ENCODE results near the gene BRD9.

Gene BRD9

GRCh38 chr5:878125-878524 is 14.5 kb downstream of the BRD9 start:
- DNase-seq, result no peak

- no peak for DNase-seq
Measured at GRCh38 chr5:876398-877365, 15.9 kb downstream of the BRD9 start.

- no peak for DNase-seq
Measured at GRCh38 chr5:875931-876330, 16.7 kb downstream of the BRD9 start.

- DNase-seq, result no peak
Measured at GRCh38 chr5:873328-873727, 19.3 kb downstream of the BRD9 start.

GRCh38 chr5:872301-872700 is 20.3 kb downstream of the BRD9 start:
- DNase-seq, result no peak

- DNase-seq, result no peak
Measured at GRCh38 chr5:871596-872298, 20.9 kb downstream of the BRD9 start.

GRCh38 chr5:870956-871355 is 21.6 kb downstream of the BRD9 start:
- DNase-seq, result no peak

GRCh38 chr5:868428-869135 is 24.0 kb downstream of the BRD9 start:
- DNase-seq, result no peak

GRCh38 chr5:867300-867870 is 25.2 kb downstream of the BRD9 start:
- DNase-seq, result no peak

- no peak for DNase-seq
Measured at GRCh38 chr5:865771-866170, 26.8 kb downstream of the BRD9 start.

- no peak for DNase-seq
Measured at GRCh38 chr5:865168-865521, 27.5 kb downstream of the BRD9 start.

GRCh38 chr5:864492-865167 is 28.0 kb downstream of the BRD9 start:
- no peak for DNase-seq

GRCh38 chr5:863244-863805 is 29.3 kb downstream of the BRD9 start:
- DNase-seq, result no peak

- DNase-seq, result no peak
Measured at GRCh38 chr5:862367-863243, 30.0 kb downstream of the BRD9 start.

GRCh38 chr5:861442-862366 is 30.9 kb downstream of the BRD9 start:
- DNase-seq, result no peak

- DNase-seq, result no peak
Measured at GRCh38 chr5:860506-861150, 32.0 kb downstream of the BRD9 start.

GRCh38 chr5:859798-860296 is 32.8 kb downstream of the BRD9 start:
- no peak for DNase-seq

GRCh38 chr5:859391-859790 is 33.2 kb downstream of the BRD9 start:
- no peak for DNase-seq

GRCh38 chr5:858726-859125 is 33.9 kb downstream of the BRD9 start:
- no peak for DNase-seq
